K562 (cell line): ENCODE data around the gene TOMT. TPM values are rescaled to one million over a fixed set of nuclear protein-coding genes. Genes with fewer than 3 reads are reported as not detected.
A peak's percentile ranks its signal among the peaks of the same experiment; 100 is the strongest.

Experiments
- ATF7 ChIP-seq: fragments of 450-650 bp; IDR thresholded peaks from 2 replicates; pipeline ENCODE4 v1.7.1; 2014; ENCODE audit warnings: mild to moderate bottlenecking, moderate library complexity
- CEBPG ChIP-seq, 3 experiments: fragments of 200-800 bp in 1 of 3; sonication (Bioruptor generic) in 1 of 3; sonication (generic) in 1 of 3; formaldehyde crosslinking in 1 of 3; IDR thresholded peaks in 2 of 3; conservative IDR thresholded peaks in 1 of 3; 2 replicates each; pipeline versions ENCODE4 v1.6.1 to v1.8.0; 2016 to 2022; ENCODE audit warnings: missing compliant biosample characterization in 2 of 3, missing genetic modification characterization in 2 of 3, mild to moderate bottlenecking in 1 of 3, missing genetic modification reagents in 1 of 3
- CXXC5 ChIP-seq: fragments of 250-450 bp; sonication (Bioruptor Pico); IDR thresholded peaks from 2 replicates; pipeline ENCODE4 v1.8.0; 2022; ENCODE audit warnings: inconsistent platforms, mild to moderate bottlenecking, moderate library complexity
- FOXP1 ChIP-seq: sonication (generic); formaldehyde crosslinking; IDR thresholded peaks from 2 replicates; pipeline ENCODE4 v1.8.0; 2022; ENCODE audit warnings: mild to moderate bottlenecking, missing genetic modification reagents
- GTF2E2 ChIP-seq: fragments of 200-800 bp; sonication (Bioruptor generic); IDR thresholded peaks from 2 replicates; pipeline ENCODE4 v1.6.1; 2016; ENCODE audit warnings: missing genetic modification characterization, missing compliant biosample characterization
- L3MBTL2 ChIP-seq: fragments of 450-650 bp; IDR thresholded peaks from 2 replicates; pipeline ENCODE4 v1.6.1; 2016; ENCODE audit warnings: mild to moderate bottlenecking, moderate library complexity
- MAFG ChIP-seq: fragments of 450-650 bp; conservative IDR thresholded peaks from 2 replicates; pipeline ENCODE4 v1.6.1; 2016; ENCODE audit warnings: missing genetic modification characterization, missing compliant biosample characterization
- NCOA1 ChIP-seq: fragments of 450-650 bp; IDR thresholded peaks from 2 replicates; pipeline ENCODE4 v1.6.1; 2016; ENCODE audit warnings: low read depth
- POLR2H ChIP-seq: IDR thresholded peaks from 2 replicates; pipeline ENCODE4 v1.6.1; 2016; ENCODE audit warnings: missing genetic modification characterization, low read depth, mild to moderate bottlenecking, control low read depth, missing compliant biosample characterization, moderate library complexity
- PRPF4 ChIP-seq: fragments of 200-400 bp; formaldehyde crosslinking; IDR thresholded peaks from one replicate; pipeline ENCODE4 v1.6.1; 2017; ENCODE audit warnings: low read length, low read depth, mild to moderate bottlenecking; ENCODE audit not compliant: insufficient read depth, poor library complexity, severe bottlenecking
- RBM14 ChIP-seq: fragments of 200-400 bp; formaldehyde crosslinking; IDR thresholded peaks from 2 replicates; pipeline ENCODE4 v1.6.1; 2018; ENCODE audit warnings: low read depth, mild to moderate bottlenecking, low read length, moderate library complexity, borderline replicate concordance; ENCODE audit not compliant: insufficient read depth
- SMARCB1 ChIP-seq: IDR thresholded peaks from 2 replicates; pipeline ENCODE4 v1.6.1; 2011; ENCODE audit warnings: improper control_type of control experiment, low read depth; ENCODE audit not compliant: insufficient read length
- TAF1 ChIP-seq: IDR thresholded peaks from 2 replicates; pipeline ENCODE4 v1.6.1; 2011; ENCODE audit warnings: mild to moderate bottlenecking, low read length, moderate library complexity; ENCODE audit not compliant: insufficient read depth, control insufficient read depth, severe bottlenecking; ENCODE audit errors: extremely low read depth
- U2AF2 ChIP-seq: fragments of 200-400 bp; formaldehyde crosslinking; optimal IDR thresholded peaks from 2 replicates; pipeline ENCODE3; 2017; ENCODE audit warnings: low read depth, mild to moderate bottlenecking, low read length
- ZNF175 ChIP-seq: fragments of 200-800 bp; sonication (Bioruptor generic); IDR thresholded peaks from 2 replicates; pipeline ENCODE4 v1.6.1; 2016; ENCODE audit warnings: low read depth, mild to moderate bottlenecking, missing genetic modification characterization, missing compliant biosample characterization
- ZNF551 ChIP-seq: fragments of 250-450 bp; sonication (Bioruptor Pico); IDR thresholded peaks from 2 replicates; pipeline ENCODE4 v1.5.0; 2021; ENCODE audit warnings: mild to moderate bottlenecking, moderate library complexity
- ZNF766 ChIP-seq: fragments of 200-800 bp; sonication (Bioruptor generic); conservative IDR thresholded peaks from 2 replicates; pipeline ENCODE4 v1.6.1; 2016; ENCODE audit warnings: missing genetic modification characterization, missing compliant biosample characterization
- polyA plus RNA-seq, 8 experiments: library from polyadenylated mRNA; depleted of rRNA in 4 of 8; stranded (reverse) in 5 of 8; unstranded in 3 of 8; fragments of >200 nt; fragmentation: Nextera tagmentation in 2 of 8; fragmentation: Illumina TruSeq in 1 of 8; extraction: Ambion mirVana in 2 of 8; extraction: Trizol in 1 of 8; gene quantifications; 2 replicates each; pipeline versions ENCODE4 v1.2.1 to v1.2.3, GENCODE V29; 2011 to 2014; ENCODE audit warnings: inconsistent platforms in 1 of 8, missing spikeins in 1 of 8
- total RNA-seq, 7 experiments: library from RNA; depleted of rRNA in 6 of 7; stranded (reverse); fragments of >200 nt in 6 of 7; fragmentation: Illumina TruSeq in 2 of 7; extraction: Trizol in 2 of 7; gene quantifications; 2 replicates each; pipeline versions ENCODE4 v1.2.1 to v1.2.3, GENCODE V29; 2011 to 2021; ENCODE audit warnings: low replicate concordance in 1 of 7
- TF ChIP-seq, protein P1 (sequence below): fragments of 250-450 bp; sonication (Bioruptor Pico); IDR thresholded peaks from 2 replicates; pipeline ENCODE4 v1.8.0; 2022; ENCODE audit warnings: inconsistent platforms, mild to moderate bottlenecking, moderate library complexity, borderline replicate concordance
- TF ChIP-seq, protein P2 (sequence below): fragments of 450-650 bp; IDR thresholded peaks from 2 replicates; pipeline ENCODE4 v1.6.1; 2017; ENCODE audit warnings: antibody characterized with exemption, mild to moderate bottlenecking

TOMT gene
- total and polyA plus RNA-seq, 9 of the 15 experiments (the other 6 are each of a cell fraction or from before 2014, with no cell fraction given) = not detected

DNA sequence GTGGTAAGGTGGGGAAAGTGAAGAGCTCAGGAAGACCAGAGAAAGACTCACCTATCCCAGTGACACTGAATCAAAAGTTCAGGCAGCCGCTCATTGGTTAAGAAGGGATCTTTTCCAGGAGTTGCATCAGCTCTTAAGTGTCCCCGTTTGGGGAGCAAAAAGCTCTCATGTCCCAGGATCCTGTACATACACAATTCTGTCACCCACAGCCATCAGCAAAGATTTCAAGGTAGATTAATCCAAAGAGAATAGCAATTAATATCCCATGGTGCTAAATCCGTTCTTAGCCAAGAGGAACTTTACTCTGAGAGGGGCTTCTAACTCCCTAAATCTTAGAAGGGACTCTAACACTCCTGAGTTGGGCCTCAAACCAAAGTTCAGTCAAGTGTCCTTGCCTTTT, 49.1 kb downstream of the TOMT start (continued):
- TF ChIP-seq ZNF766 (CRISPR knock-in tag) = no peak; the same call in 1 of the 2 replicates
- peak; percentile 75 for TF ChIP-seq CEBPG (CRISPR knock-in tag; IDR thresholded peaks at IDR 0.05)
- TF ChIP-seq CEBPG (tag; conservative IDR thresholded peaks at IDR 0.05 in 1 of 2, IDR thresholded peaks at IDR 0.05 in 1 of 2) = peak in 1 of 2 experiments; percentile 88; a peak in 2 of 4 replicates
- TF ChIP-seq ZNF175 (CRISPR knock-in tag) = 0 out of 2 replicates have a peak, but pooled peaks have one; percentile 33
- TF ChIP-seq MAFG (tag) = no peak
- no peak for TF ChIP-seq ZNF551
- no peak for TF ChIP-seq TAF1
- TF ChIP-seq FOXP1 (CRISPR knock-in tag) = no peak
- peak; percentile 52 for TF ChIP-seq CXXC5 (CRISPR knock-in tag)
- TF ChIP-seq L3MBTL2 = peak; percentile 58; the same call in 1 of the 2 replicates
- TF ChIP-seq U2AF2 = no peak
- TF ChIP-seq GTF2E2 (tag) = no peak
- no peak for TF ChIP-seq NCOA1
- no peak for TF ChIP-seq PRPF4
- peak; percentile 46; the same call in 1 of the 2 replicates for TF ChIP-seq ATF7
- TF ChIP-seq, protein P1, sequence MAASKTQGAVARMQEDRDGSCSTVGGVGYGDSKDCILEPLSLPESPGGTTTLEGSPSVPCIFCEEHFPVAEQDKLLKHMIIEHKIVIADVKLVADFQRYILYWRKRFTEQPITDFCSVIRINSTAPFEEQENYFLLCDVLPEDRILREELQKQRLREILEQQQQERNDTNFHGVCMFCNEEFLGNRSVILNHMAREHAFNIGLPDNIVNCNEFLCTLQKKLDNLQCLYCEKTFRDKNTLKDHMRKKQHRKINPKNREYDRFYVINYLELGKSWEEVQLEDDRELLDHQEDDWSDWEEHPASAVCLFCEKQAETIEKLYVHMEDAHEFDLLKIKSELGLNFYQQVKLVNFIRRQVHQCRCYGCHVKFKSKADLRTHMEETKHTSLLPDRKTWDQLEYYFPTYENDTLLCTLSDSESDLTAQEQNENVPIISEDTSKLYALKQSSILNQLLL (CRISPR knock-in tag) = no peak
- peak; percentile 25; the same call in 1 of the 2 replicates for TF ChIP-seq POLR2H (tag)
- no peak for TF ChIP-seq SMARCB1
- TF ChIP-seq, protein P2, sequence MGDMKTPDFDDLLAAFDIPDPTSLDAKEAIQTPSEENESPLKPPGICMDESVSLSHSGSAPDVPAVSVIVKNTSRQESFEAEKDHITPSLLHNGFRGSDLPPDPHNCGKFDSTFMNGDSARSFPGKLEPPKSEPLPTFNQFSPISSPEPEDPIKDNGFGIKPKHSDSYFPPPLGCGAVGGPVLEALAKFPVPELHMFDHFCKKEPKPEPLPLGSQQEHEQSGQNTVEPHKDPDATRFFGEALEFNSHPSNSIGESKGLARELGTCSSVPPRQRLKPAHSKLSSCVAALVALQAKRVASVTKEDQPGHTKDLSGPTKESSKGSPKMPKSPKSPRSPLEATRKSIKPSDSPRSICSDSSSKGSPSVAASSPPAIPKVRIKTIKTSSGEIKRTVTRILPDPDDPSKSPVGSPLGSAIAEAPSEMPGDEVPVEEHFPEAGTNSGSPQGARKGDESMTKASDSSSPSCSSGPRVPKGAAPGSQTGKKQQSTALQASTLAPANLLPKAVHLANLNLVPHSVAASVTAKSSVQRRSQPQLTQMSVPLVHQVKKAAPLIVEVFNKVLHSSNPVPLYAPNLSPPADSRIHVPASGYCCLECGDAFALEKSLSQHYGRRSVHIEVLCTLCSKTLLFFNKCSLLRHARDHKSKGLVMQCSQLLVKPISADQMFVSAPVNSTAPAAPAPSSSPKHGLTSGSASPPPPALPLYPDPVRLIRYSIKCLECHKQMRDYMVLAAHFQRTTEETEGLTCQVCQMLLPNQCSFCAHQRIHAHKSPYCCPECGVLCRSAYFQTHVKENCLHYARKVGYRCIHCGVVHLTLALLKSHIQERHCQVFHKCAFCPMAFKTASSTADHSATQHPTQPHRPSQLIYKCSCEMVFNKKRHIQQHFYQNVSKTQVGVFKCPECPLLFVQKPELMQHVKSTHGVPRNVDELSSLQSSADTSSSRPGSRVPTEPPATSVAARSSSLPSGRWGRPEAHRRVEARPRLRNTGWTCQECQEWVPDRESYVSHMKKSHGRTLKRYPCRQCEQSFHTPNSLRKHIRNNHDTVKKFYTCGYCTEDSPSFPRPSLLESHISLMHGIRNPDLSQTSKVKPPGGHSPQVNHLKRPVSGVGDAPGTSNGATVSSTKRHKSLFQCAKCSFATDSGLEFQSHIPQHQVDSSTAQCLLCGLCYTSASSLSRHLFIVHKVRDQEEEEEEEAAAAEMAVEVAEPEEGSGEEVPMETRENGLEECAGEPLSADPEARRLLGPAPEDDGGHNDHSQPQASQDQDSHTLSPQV = peak; percentile 18; the same call in 1 of the 2 replicates
- no peak for TF ChIP-seq RBM14
